GM18519 (cell line): ENCODE results near the gene FMN1.

Experiments
- ATAC-seq: cut with Tn5 transposase; IDR thresholded peaks from one replicate; pipeline ENCODE4 v1.9.1; 2021; ENCODE audit warnings: mild to moderate bottlenecking, moderate library complexity; ENCODE audit not compliant: unreplicated experiment, low FRiP score

FMN1 gene

DNA sequence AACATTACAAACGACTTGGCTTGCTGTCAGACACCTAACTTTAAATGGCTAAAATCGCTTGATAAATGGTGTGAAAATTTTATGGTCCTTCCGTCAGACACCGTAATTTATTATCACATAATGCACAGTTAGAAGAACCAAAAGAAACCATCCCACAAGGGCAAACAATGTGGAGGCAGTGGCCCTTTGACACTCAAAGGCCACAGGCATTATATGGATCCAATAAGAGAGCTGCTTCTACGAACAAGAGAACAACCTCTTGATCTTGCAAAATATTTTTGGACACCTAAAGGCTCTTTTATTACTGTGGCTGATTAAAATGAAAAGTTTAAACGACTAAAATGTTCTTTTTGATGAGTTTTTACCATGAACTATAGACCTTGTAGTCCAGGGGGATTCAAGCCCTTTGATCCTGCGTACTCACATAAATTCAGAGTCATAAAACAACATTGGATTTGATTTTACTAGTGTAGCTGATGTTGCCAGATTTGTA is 202.8 kb downstream of the FMN1 start:
- no peak for ATAC-seq

DNA sequence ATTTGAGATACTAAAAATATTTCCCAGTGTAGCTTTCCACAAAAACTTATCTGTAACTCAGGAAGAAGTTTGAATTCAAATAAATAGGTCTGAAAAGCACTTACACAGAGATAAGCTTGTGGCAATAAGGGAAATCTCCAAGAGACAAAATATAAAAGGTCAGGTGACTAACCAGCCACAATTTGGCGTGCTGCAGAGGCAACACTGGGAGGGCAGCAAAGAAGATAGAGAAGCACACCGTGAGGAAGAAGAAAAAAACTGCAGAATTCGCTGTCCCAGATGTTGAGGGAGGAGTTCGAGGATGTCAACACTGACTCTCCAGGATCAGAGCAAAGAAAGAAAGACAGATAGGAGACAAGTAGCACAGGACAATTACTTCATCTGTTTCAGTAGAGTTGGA is 204.4 kb downstream of the FMN1 start:
- ATAC-seq, result no peak

DNA sequence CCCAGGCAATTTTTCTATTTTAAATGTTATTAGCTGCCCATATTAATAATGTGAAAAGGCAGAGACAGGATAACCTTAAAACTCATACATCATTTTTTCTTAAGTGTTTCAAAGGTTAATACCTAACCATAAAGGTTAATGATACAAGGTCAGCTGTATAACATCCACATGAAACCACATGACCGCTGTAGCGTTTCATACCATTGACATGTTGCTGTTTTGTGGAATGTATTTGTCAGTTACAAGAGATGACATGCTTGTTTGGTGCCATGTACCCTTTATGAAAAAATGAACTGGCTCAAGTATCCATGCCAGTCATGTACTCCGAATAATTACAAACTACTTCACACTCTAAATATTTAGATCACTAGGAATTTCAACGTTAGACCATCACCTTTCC is 207.4 kb downstream of the FMN1 start:
- no peak for ATAC-seq

DNA sequence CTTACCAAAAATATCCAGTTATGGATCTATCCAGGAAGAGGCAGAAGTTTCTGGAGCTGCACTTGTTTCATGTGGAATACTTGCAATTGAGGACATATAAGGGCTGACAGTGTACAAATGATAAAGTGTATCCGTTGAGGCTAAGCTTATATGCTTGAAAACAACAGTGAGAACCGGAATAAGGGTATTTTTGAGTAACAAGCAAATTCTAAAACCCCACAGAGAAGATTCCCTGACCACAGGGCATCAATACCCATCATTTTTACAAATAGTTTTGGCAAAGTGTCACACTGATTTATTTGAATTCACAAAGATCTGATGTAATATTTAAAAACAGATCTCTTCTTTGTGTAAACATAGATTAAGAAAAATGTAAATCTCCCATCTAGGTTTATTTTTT is 208.4 kb downstream of the FMN1 start:
- ATAC-seq, result no peak

DNA sequence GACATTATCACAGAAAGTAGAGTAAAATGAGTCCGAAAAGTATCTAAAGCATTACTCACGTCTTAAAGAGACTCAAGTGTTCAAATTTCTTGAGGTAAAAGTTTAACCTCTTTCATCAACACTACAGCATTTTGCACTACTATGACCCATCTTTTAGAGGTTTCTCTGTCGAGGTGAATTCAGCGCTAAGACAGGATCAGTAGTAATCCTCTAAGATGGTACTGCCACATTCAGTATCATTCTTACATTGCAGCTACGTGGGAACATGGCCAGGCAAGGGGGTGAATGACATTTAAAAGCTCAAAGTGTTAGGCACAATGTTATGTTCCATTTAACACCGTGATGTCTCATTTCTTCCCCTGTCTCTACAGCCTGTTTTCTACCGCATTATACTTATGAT is 210.8 kb downstream of the FMN1 start:
- ATAC-seq, result no peak

DNA sequence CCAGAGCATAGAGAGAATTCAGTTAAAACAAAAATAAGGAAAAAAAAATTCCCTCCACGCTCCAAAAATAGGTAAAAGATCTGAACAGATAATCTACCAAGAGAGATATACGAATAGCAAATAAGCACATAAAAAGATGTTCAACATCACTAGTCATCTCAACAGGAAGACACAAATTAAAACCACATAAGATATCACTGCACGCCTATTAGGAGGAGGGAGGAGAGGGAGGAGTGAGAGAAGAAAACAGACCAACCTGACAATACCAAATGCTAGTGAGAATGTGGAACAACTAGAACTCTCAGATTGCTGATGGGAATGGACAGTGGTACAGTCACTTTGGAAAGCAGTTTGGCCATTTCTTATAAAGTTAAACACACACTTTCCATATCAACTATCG is 212.5 kb downstream of the FMN1 start:
- ATAC-seq, result no peak

DNA sequence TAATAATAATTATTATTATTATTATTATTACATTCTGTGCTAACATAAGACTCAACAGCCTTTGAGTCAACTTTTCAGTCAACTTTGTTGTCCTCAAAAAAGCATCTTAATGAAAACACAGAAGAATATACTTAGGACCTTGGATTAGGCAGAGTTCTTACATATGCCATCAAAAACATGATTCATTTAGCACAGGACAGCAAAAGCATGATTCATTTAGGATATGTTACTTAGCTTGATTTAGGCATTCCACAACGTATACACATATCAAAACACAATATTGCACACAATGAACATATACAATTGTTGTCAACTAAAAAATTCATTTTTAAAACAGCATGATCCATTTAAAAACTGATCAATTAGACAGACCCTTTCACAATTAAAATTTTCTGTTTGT is 213.0 kb downstream of the FMN1 start:
- no peak for ATAC-seq

DNA sequence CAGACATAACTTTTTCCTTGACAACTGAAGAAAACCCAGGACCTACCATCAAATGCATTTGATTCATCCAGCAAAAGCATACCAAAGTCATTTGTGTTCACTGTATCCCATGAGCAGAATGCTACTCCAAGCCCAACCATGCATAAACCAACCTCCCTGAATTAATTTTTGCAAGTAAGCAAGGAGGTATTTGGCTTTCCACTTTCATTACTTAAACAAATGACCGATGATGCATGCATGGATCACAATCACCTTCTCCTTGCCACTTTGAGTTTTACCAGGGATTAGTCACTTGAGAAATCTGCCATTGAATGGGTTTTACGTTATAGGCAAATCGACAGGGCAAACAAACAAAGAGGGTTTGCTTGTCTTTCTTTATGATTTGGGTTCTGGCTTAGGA is 214.8 kb downstream of the FMN1 start:
- no peak for ATAC-seq

DNA sequence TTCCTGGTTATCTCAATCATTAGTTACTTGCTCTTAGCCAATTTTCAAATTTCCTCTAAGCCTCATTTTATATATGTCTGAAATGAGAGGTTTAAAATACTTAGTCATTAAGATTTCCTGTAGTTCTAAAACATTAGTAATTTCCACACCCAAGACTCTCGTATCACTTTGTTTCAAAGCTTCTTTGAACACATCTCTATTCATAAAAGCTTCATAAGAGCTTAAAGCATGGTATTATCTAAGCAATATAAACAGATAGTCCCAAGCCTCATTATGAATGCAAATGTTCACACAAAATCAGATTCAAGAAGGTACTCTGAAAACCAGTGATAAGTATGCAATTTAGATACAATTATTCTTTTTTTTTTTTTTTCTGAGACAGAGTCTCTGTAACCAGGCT is 217.0 kb downstream of the FMN1 start:
- ATAC-seq, result no peak

DNA sequence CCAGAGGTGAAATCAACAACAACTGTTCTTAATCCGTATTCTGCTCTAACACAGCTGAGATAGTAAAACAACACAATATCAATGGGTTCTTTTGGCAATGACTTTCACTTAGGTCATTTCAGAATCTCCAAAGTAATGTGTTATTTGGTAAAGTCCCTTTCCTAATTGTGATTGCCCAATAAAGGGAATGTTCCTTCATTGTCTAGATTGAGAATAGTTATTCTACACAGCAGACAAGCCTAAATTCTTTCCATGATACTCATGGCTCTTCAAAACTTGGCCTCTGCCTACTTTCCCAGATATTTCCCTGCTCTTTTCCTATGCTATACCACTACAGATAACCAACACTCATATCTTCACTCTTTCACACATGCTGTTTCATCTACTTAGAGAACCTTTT is 219.8 kb downstream of the FMN1 start:
- no peak for ATAC-seq

DNA sequence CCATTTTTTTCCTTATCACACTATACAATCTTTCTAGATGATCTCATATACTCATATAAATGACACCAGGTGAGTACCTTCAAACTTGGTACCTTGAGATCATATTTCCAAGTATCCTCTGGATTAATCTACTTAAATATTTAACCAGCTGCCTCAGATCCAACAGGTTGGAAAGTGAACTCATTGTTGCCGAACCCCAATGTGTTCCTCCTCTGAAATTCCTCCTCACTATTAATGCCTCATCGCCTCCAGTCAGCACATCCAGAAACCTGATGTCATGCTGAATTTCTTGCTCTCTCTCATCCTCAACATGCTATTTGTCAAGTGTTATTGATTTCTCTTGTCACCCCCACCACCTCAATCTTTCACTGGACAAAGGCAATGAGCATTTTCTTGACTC is 221.8 kb downstream of the FMN1 start:
- ATAC-seq, result no peak

DNA sequence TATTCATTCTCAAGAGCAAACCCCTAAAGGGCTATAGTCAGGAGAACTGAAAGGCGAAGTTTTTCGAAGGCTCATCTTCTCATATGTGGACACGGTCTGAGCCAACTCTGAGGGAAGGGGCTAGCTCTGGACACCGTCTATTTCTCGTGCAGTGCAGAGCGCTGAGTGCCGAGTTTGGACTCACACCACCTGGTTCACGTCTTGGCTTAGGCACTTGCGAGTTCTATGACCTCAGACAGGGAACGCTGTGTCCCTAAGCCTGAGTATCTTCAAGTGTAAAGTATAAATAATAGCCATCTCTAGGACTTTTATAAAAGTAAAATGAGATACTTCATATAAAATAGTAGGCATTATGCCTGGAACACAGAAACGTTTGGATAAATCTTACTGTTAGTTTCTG is 223.7 kb downstream of the FMN1 start:
- no peak for ATAC-seq

DNA sequence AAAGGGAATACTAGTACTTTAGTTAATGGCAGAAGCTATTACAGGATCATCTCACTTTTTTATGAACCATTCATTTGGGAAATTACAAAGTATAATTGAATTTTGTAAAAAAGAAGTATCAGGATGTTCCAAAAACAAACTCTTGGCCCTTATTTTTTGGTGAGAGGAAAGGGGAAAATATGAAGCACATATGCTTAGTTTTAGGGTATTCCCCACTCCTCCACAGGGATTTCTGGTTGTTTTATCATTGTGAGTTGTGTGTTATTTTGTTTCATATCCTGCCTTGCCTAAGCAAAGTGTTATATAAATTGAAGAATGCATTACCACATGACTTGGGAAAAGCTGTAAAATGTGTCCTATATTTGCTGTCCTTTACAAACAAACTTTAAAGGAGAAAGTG is 227.0 kb downstream of the FMN1 start:
- no peak for ATAC-seq

DNA sequence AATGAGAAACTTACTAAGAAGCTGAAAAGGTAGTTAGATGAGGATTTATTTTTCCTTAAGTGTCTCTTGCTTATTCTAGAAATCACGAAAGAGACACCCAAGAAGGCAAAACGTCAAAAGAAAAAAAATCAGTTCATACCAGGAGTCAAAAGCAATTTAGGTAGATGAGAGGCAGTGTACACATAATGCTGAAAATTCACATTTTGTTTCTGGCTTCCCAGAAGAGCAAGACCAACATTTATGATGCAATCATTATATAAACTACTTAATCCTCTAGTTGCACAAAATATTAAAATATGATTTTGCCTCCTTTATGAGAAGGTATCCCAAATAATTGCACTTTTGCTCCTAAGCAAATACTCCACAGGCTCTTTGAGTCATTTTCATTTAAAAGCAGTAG is 228.0 kb downstream of the FMN1 start:
- ATAC-seq, result no peak

DNA sequence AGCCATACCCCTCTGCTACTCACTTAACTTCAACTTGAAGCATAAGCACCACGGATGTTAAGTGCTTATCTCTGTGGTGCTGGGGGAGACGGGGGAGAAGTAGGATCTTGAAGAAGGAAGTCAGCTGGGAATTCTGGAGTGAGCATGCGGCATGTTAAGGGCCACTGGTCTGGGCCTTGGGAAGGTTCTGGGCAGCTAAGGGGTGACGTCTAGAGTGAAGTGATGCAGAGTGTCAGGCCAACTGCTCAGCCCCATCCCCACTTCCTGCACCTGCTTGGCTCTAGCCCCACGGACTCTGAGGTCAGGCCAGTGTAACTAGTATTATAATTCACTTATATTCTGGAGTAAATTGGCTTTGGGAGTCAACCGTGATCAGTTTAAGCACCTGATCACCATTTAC is 228.6 kb downstream of the FMN1 start:
- ATAC-seq, result no peak

DNA sequence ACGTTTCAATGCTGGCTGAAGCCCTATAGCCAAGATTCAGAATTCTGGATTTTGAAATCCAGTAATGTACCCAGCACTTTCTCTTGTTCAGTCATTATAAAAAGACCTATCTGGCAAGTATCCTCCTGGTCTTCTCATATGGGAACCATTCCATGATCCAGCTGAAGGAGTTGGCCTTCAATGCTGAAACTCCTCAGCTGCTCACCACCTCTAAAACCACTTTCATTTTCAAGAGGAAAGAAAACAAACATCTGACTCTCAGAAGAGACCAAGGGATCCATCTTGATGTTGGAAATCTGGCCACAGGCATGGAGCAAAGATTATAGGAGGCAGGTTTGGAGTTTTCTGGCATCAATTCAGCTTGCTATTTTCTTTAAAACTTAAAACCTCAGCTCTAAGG is 235.4 kb downstream of the FMN1 start:
- ATAC-seq, result no peak

DNA sequence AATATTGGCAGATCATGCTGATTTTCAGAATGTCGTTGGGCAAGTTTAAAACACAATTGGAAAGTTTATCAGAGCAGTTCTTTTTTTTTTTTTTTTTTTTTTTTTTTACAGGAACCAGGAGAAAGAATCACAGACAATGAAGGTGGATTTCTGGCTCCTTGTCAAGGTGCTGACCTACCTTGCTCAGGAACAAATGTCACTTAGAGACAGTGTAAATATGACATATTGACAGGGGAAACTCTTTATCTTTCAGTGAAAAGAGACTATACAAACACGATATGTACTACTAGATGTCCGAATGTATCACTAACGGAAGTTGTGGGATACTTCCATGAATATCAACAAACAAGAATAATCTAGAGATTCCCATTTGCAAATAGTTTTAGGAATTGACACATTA is 237.3 kb downstream of the FMN1 start:
- ATAC-seq, result no peak

DNA sequence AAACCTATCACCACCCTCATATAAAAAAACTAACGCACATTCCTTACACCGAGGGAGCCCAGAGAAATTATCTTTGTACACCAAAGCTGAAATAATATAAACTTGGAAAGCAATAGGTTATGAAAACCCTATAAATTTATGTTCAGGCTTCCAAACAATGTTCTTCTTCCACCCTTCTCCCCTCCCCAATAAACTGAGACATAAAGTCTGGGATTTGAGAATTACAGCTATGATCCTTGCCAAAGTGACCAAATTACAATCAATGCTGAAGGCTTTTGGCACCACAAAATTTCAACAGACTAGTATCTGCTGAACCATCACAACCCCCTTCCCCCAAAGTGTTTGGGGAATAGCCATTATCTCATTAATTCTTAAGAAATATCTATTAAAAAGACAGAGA is 237.8 kb downstream of the FMN1 start:
- ATAC-seq, result no peak

DNA sequence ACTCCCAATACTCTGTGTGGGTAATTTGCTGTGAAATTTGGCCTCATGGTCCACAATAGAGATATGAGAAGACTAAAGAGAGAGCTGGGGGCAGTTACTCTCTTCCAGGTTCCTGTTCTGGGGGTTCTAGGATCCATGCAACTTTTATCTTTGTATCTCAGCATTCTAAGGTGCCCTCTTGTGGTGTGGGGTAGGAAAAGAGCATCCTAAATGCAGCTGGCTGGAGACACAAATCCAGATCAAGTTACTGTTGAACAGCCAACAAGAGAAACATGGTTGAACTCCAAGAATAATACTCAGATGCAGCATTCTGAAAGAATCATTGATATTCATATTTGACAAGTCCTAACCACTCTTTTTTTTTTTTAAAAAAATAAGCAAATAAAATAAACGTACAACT is 238.5 kb downstream of the FMN1 start:
- no peak for ATAC-seq

DNA sequence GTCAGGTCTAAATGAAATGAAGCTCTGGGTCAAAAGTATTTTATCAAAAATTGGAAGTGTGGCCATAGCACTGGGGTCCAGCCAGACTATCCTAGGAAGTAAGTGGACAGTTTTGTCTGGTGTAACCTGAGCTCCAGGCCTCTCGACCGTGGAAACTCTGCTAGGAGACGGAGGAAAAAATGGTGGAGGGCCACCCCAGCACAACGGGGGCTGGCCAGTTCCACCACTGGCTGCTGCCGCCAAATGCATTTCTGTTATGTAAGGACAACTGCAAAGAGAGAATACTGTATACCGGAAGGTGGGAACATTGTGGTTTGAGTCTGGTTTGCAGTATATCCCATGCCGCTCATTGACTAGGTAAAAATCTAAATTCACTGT is 241.0 kb downstream of the FMN1 start:
- no peak for ATAC-seq

DNA sequence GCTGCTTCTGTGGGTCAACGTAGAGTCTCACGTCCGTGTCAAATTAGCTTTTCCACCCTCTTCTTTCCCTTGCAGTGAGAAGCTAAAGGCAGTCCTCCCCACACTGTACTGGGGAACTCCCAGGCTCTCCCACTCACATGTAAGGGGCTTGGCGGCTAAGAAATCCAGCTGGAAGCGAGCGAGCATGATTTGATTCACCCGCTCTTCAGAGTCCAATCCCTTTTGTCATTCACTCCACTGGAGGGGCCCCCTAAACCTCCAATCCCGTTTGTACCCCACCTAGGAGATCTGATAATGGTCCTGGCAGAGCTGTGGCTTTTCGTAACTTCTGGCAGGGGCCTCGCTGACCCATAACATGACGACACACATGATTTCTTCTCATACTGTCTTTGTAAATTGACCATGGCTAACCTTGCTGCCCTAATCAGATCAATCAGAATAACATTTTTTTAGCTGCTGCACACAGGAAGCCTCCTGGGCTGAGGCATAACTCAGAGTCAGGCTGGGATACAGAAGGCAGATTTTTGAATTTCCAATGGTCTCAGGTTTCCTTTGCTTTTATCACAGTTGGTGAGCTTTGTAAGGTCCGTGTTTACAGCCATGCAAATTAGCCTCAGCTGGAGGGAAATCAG is 241.5 kb downstream of the FMN1 start:
- no peak for ATAC-seq

DNA sequence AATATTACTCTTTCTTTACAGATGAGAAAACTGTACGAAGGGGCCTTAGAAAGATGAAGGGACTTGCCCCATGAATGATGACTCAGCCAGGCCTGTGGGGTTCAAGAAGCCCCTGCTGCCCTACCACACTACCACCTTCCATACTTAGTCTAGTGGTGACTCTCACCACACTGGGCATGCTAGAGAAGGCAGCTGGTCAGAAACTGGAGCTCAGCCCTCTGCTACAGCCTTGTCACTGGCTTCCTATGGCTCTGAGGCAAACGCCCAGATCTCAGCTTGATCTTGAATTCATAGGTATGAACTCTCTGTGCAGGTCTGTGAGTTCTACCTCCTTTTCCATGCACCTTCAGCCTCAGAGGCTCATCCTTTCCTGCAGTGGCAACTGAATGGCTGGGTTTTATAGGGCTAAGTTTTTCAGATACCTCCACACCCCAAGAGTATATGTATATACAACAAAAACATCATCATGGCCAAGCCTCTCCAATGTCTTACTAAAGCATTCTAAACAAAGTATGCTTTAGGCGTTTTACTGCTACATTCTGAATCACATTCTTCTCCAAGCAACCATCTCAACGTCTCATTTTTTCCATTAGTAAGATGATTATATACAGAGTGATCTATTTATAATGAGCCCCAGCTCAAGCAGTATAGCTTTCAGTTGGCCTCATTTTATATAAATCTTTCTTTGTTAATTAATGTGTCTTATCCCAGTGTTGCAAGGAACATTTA is 242.6 kb downstream of the FMN1 start:
- no peak for ATAC-seq
